AG08395 (cell line): ENCODE data around the gene FALEC.
A peak's percentile ranks its signal among the peaks of the same experiment; 100 is the strongest.
"Not testable (repeated sequence)": the region's sequence is repeated elsewhere in the genome, so short reads cannot be mapped to it uniquely, and the experiment has no call there.

ENCODE experiments used
- DNase-seq: peaks from one replicate; pipeline ENCODE4 v3.0.0; 2012; ENCODE audit warnings: mixed read lengths, low spot score

FALEC gene

GRCh38 chr1:150558761-150559655 lies 43.5 kb downstream of the FALEC start:
- DNase-seq, result no peak

DNA sequence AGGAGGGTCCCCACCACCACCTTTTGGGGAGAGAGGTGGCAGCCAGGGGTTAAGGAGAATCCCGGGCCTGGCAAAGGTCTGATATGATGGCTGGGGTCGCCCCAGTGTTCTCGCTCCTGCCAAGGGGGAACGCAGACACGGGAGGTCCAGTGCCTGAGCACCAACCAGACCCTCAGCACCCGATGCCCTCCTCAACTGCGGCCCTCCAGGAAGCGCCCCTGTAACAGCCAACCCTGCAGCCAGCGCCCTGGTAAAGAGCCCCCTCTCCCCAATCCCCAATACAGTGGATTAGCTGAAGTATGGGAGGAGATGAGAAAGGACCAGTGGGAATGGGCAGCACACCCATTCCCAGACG lies 44.1 kb downstream of the FALEC start:
- no peak for DNase-seq

DNA sequence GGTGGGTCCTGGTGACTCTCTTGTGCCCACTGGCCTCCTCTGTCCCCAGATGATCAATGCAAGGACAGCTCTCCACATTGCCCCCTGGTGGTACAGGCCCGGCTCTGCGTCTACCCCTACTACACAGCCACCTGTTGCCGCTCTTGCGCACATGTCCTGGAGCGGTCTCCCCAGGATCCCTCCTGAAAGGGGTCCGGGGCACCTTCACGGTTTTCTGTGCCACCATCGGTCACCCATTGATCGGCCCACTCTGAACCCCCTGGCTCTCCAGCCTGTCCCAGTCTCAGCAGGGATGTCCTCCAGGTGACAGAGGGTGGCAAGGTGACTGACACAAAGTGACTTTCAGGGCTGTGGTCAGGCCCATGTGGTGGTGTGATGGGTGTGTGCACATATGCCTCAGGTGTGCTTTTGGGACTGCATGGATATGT lies 44.5 kb downstream of the FALEC start:
- DNase-seq, result peak; percentile 56

GRCh38 chr1:150560576-150561253 lies 45.2 kb downstream of the FALEC start:
- DNase-seq, result peak; percentile 83

DNA sequence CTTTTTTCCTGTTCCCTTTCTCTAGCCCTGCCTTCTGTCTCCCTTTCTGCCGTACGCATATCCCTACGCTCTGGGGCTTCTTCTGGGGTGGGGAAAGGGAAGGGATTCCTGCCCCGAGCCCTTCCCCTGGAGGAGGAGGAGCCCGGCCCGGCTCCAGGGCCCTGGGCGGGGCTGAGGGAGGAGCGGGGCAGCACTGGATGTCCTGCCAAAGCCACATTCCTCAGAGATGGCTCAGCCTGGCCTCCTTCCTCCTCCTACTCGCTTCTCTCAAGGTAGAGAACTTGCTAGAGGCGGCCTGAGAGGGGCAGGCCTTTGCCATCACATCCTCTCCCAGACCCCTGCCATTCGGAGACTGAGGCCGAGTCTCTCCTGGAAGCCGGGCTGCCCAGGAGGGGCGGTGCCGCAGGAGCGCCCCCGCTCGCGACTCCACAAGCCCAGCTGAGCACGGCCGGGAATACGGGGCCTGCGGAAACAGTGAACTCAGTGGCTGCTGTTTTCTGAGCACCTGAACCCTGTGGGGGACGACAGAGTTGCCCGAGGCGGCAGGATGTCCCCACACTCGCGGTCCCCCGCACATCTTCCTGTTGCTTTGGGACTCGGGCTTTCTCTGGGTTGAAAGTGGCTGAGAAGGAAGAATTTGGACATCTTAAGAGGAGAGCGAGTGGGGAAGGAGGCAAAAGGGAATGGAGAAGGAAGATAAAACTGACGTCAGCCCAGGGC lies 45.9 kb downstream of the FALEC start:
- DNase-seq, result peak; percentile 96

DNA sequence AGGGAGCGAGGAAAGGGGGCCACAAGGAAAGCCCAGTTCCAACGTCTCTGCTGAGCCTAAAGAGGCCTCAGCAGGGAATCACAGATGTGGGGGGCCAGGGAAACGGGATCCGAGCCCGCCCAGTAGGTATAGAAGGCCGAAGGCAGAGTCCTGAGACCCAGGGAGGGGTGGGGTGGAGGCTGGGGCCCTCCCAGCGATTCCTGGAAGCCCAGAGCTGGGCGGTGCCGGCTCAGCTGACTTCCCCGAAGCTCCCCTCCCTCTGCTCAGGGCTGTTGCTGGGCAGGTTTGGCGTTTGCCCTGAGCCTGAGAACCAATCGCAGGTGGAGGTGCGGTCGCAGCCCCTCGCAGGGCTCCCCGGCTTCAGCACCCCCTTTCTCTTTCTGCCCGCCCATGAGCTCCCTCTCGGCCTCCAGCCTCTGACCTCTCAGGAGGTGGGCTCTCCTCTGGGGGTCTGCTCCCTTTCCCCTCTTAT lies 46.5 kb downstream of the FALEC start:
- peak; percentile 88 for DNase-seq

DNA sequence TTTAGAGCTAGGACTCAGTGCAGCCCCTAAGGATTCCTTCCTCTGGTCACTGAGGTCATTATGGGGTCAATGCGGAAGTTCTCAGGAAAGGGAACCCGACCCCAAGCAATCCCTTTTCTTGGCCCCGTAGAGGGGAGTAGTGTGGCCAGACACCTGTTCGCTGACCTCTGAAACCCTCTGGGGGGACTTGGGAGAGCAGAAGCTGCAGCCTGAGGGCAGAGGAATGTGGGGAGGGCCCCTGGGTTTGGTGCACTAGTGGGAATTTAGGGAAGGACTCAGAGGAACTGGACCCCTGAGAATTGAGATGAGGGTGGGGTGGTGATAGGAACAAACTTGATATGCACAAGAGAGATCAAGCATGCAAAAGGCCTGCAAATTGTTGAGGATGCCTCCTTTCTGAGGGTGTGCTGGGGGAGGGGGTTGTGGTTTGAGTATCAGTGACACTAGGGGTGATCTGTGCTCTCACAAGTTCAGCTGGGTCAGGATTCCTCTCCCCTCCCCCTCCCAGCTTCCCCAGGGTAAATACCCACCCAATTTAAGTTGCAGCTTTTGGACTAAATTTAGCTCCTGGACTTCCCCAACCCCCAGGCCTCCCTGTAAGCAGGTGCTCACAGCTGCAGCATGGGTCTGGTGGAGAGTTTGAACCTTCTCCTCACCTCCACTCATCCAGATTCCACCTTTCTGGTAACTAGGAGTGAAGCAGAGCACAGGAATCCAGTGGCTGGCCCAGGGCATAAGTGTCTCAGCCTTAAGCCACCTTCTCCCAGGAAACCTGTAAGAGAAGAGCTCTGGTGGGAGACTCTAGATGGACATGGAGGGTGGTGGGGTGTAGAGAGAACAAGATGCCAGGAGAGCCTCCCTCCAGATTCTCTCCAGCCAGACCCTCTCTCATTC lies 47.1 kb downstream of the FALEC start:
- no peak for DNase-seq

DNA sequence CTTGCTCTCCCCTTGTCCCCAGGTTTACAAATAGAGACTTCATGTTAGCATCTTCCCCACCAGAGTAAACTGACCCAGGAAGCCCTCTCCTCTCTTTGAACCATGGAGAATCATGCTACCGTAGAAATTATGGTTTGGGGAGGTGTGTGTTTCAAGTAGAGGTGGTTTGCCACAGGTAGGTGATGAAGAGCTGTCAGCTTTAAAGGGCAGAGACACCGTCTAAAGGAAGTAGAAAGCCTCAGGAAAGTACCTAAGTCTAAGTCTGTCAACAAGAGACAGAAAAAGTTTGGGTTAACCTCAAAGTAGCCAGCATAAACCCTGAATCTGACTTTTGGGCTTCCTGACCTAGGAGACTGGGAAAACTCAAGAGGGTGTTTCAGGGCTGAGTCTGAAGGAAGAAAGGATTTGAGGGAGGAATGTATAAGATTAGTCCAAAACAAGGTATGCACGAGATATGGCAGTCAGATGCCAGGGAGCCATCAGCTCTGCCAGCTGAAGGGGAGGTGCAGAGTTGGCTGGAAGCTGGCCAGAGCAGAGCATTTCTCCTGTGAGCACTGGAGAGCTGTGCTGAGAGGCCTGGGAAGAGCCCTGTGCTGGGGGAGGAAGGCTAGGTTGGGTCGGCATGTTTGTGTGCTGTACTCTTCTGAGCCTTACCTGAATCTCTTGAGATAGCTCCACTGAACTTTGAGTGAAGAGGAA lies 47.9 kb downstream of the FALEC start:
- no peak for DNase-seq

GRCh38 chr1:150564051-150564991 lies 48.8 kb downstream of the FALEC start:
- DNase-seq, result no peak

DNA sequence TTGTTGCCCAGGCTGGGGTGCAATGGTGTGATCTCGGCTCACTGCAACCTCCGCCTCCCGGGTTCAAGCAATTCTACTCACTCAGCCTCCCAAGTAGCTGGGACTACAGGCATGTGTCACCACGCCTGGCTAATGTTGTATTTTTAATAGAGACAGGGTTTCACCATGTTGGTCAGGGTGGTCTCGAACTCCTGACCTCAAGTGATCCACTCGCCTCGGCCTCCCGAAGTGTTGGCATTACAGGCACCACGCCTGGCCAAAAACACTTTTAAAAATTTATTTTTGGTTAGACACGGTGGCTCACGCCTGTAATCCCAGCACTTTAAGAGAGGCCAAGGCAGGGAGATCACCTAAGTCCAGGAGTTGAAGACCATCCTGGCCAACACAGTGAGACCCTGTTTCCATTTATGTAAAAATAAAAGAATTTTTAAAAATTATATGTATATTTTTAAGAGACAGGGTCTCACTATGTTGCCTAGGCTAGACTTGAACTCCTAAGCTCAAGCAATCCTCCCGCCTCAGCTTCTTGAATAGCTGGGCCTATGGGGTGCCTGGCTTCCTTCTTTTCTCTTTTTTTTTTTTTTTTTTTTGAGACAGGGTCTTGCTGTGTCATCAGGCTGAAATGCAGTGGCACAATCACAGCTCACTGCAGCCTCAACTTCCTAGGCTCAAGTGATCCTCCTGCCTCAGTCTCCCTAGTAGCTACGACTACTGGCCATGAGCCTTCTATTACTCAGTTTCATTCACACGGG lies 49.9 kb downstream of the FALEC start:
- DNase-seq, result not testable (repeated sequence)

DNA sequence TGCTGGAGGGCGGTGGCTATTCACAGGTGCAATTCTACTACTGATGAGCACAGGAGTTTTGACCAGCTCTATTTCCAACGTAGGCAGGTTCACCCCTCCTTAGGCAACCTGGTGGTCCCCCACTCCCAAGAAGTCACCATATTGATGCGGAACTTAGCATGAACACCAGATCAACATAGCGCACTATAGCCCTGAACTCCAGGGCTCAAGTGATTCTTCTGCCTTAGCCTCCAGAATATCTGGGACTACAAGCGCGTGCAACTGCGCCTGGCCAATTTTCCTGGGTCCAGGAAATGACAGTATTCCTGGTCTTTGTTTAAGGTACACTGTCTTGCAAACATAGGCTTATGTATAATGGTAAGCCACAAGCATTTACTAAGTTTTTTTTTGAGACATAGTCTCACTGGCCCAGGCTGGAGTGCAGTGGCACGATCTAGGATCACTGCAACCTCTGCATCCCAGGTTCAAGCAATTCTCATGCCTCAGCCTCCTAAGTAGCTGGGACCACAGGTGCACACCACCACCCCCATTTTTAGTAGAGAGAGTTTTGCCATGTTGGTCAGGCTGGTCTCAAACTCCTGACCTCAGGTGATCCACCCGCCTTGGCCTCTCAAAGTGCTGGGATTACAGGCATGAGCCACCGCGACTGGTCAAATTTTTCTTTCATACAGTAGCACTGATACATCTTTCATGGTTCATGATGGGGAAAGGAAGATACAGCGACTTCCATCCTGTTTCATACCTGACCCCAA lies 51.2 kb downstream of the FALEC start:
- no peak for DNase-seq

DNA sequence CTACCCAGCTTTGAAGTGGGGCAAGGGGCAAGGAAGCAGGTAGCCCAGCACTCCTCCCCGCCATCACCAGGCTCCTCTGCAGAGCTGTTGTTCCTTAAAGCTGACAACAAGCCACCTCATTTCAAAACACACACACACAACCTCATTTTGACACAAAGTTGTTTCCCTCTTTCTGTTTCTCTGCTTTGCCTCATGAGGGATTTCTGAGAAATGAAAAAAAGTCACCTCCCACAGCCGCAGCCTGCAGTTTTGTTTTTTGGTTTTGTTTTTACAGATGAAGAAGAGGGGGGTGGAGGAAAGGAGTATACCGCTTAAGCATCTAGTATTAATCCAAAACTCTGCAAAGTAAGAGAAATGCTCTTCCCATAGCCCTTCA lies 51.8 kb downstream of the FALEC start:
- DNase-seq, result no peak

DNA sequence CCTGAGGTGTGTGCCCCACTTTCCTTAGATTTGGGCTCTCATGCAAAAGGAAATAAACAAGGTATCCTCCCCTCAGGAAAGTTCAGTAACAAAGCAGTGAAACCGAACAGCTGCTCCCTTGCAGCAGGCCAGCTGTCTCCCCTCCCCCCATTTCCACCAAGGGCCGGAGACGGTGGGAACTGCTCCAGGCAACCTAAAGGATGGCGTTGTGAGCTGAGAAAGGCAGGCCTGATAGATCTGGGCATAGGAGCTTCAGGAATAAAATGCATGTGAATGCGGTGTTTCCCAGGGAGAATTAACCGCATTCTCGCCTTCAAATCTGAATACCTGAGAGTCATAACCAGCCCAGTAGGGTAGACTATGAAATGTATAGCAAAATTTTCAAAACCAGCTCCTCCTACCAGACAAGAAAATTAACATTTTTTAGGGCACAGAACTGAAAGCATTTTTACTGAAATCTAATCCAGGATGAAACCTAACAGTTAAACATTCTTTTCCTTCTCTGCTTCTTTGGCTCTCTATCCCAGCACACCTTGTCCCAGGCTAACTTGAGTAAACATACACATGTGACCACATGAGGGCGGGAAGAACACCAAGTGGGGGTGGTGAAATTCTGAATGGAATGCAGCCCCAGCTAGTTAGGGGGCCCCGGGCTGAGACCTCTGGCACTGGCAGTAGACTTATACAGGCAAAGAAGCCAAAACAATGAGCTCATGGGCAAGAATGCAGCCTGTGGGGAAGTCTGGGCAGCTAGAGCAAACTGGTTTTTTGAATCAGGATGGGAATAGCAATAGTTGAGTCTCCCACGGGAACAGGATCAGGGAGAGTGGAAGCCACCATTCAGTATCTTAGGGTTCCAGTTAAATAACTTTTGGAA lies 52.4 kb downstream of the FALEC start:
- peak; percentile 91 for DNase-seq

DNA sequence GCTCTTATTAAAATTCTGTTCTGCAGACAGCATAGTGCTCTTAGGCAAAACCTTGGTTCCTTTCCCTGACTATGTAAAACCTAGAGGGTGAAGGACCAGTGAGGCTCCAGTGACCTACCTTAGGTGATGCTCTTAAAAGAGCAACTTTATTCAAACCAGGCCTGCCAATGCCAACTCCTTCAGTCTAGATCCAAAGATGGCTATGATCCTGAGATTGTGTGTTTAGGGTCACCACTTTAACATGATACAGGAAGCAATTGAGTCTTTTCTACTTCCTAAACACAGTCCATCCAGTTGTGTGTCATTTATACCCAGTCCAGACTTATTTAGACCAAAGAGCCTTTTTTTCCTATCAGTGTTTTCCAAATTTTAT lies 53.0 kb downstream of the FALEC start:
- DNase-seq, result no peak

GRCh38 chr1:150572918-150573647 lies 57.5 kb downstream of the FALEC start:
- DNase-seq, result no peak

GRCh38 chr1:150573648-150574071 lies 58.1 kb downstream of the FALEC start:
- DNase-seq, result not testable (repeated sequence)
